Gastroesophageal sphincter (tissue), 3 donors: ENCODE measurements around the gene NDUFS6.

Source experiments
- EP300 ChIP-seq: sonication (generic); formaldehyde crosslinking; IDR thresholded peaks from one replicate; pipeline ENCODE4 v1.6.1; 2017; ENCODE audit warnings: antibody characterized with exemption, mild to moderate bottlenecking
- POLR2AphosphoS5 ChIP-seq: sonication (generic); formaldehyde crosslinking; IDR thresholded peaks from one replicate; pipeline ENCODE4 v1.6.1; 2017; ENCODE audit warnings: antibody characterized with exemption
- TF ChIP-seq, protein P1 (sequence below), 4 experiments: fragments of 200-600 bp in 2 of 4; fragments of 450-650 bp in 2 of 4; sonication (generic) in 1 of 4; IDR thresholded peaks; one replicate each; pipeline ENCODE4 v1.5.1; 2017 to 2019; ENCODE audit warnings: antibody characterized with exemption in 4 of 4, mild to moderate bottlenecking in 2 of 4, moderate library complexity in 2 of 4

GRCh38 chr5:1785062-1785461 lies 16.1 kb upstream of the NDUFS6 start:
- TF ChIP-seq, protein P1, sequence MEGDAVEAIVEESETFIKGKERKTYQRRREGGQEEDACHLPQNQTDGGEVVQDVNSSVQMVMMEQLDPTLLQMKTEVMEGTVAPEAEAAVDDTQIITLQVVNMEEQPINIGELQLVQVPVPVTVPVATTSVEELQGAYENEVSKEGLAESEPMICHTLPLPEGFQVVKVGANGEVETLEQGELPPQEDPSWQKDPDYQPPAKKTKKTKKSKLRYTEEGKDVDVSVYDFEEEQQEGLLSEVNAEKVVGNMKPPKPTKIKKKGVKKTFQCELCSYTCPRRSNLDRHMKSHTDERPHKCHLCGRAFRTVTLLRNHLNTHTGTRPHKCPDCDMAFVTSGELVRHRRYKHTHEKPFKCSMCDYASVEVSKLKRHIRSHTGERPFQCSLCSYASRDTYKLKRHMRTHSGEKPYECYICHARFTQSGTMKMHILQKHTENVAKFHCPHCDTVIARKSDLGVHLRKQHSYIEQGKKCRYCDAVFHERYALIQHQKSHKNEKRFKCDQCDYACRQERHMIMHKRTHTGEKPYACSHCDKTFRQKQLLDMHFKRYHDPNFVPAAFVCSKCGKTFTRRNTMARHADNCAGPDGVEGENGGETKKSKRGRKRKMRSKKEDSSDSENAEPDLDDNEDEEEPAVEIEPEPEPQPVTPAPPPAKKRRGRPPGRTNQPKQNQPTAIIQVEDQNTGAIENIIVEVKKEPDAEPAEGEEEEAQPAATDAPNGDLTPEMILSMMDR (IDR thresholded peaks at IDR 0.05): no peak
- no peak for TF ChIP-seq EP300
- TF ChIP-seq POLR2AphosphoS5: no peak
